Fibroblast of lung (primary cell): ENCODE data around the gene ZNF474. TPM values are rescaled to one million over a fixed set of nuclear protein-coding genes. Genes with fewer than 3 reads are reported as not detected.

Experiments used
- DNase-seq, 2 donors: peaks; one replicate each; pipeline versions ENCODE4 v3.0.0 to v3.0.0-alpha.2; 2010; ENCODE audit warnings: low read depth in 2 of 2
- H2AFZ ChIP-seq: 2 replicates; pipeline ENCODE4 v1.5.1; 2012; ENCODE audit warnings: low read length, control low read depth, inconsistent platforms
- H3K27ac ChIP-seq: 2 replicates; pipeline ENCODE4 v1.5.1; 2011; ENCODE audit warnings: low read length, control low read depth; ENCODE audit not compliant: insufficient read depth
- H3K27me3 ChIP-seq: 2 replicates; pipeline ENCODE4 v1.5.1; 2011; ENCODE audit warnings: mild to moderate bottlenecking, low read length; ENCODE audit not compliant: control insufficient read depth, insufficient read depth
- H3K36me3 ChIP-seq: 2 replicates; pipeline ENCODE4 v1.5.1; 2011; ENCODE audit warnings: low read length; ENCODE audit not compliant: control insufficient read depth, insufficient read depth
- H3K4me1 ChIP-seq: 2 replicates; pipeline ENCODE4 v1.5.1; 2011; ENCODE audit warnings: low read length; ENCODE audit not compliant: control insufficient read depth, insufficient read depth; ENCODE audit errors: extremely low read depth
- H3K4me2 ChIP-seq: 2 replicates; pipeline ENCODE4 v1.5.1; 2011; ENCODE audit warnings: low read length, control low read depth; ENCODE audit not compliant: insufficient read depth; ENCODE audit errors: extremely low read depth
- H3K4me3 ChIP-seq, 4 experiments: fragments of 200-600 bp in 1 of 4; sonication (generic) in 1 of 4; replicated peaks in 1 of 4; 2 replicates each; pipeline ENCODE4 v1.5.1; 2011 to 2016; ENCODE audit warnings: low read length in 4 of 4, low read depth in 3 of 4, mild to moderate bottlenecking in 3 of 4, control low read depth in 2 of 4, inconsistent platforms in 1 of 4, mixed read lengths in 1 of 4; ENCODE audit not compliant: insufficient read depth in 1 of 4; ENCODE audit errors: control extremely low read depth in 1 of 4
- H3K79me2 ChIP-seq: 2 replicates; pipeline ENCODE4 v1.5.1; 2012; ENCODE audit warnings: mild to moderate bottlenecking, low read length, inconsistent platforms; ENCODE audit not compliant: control insufficient read depth, insufficient read depth
- H3K9ac ChIP-seq: 2 replicates; pipeline ENCODE4 v1.5.1; 2011; ENCODE audit warnings: mild to moderate bottlenecking, low read length, control low read depth; ENCODE audit not compliant: insufficient read depth
- H3K9me3 ChIP-seq: 2 replicates; pipeline ENCODE4 v1.5.1; 2012; ENCODE audit warnings: low read depth, low read length; ENCODE audit not compliant: control insufficient read depth, insufficient read depth
- H4K20me1 ChIP-seq: 2 replicates; pipeline ENCODE4 v1.5.1; 2011; ENCODE audit warnings: low read length; ENCODE audit not compliant: control insufficient read depth, insufficient read depth; ENCODE audit errors: extremely low read depth
- EZH2 ChIP-seq: IDR thresholded peaks from 2 replicates; pipeline ENCODE4 v1.5.1; 2012; ENCODE audit warnings: low read length, control low read depth, mild to moderate bottlenecking; ENCODE audit errors: missing control alignments
- polyA plus RNA-seq, 2 donors: library from polyadenylated mRNA; depleted of rRNA in 1 of 2; stranded (reverse) in 1 of 2; unstranded in 1 of 2; fragments of >200 nt; gene quantifications; 2 replicates each; pipeline ENCODE4 v1.2.1, GENCODE V29; 2011 to 2012; ENCODE audit warnings: missing spikeins in 1 of 2
- total RNA-seq: library from RNA; depleted of rRNA; stranded (reverse); fragments of >200 nt; gene quantifications from 2 replicates; pipeline ENCODE4 v1.2.1, GENCODE V29; 2014
- TF ChIP-seq, protein P1 (sequence below), 2 donors: IDR thresholded peaks in 1 of 2; conservative IDR thresholded peaks in 1 of 2; 1 replicate in 1 of 2; 2 replicates in 1 of 2; pipeline ENCODE4 v1.5.1; 2011 to 2012; ENCODE audit warnings: low read length in 2 of 2, control low read depth in 1 of 2, inconsistent platforms in 1 of 2, low read depth in 1 of 2, mild to moderate bottlenecking in 1 of 2

The ZNF474 gene
- total and polyA plus RNA-seq, 2 donors (not counting 1 experiment from before 2014, with no cell fraction given) = 0.17 to 0.20 TPM

DNA sequence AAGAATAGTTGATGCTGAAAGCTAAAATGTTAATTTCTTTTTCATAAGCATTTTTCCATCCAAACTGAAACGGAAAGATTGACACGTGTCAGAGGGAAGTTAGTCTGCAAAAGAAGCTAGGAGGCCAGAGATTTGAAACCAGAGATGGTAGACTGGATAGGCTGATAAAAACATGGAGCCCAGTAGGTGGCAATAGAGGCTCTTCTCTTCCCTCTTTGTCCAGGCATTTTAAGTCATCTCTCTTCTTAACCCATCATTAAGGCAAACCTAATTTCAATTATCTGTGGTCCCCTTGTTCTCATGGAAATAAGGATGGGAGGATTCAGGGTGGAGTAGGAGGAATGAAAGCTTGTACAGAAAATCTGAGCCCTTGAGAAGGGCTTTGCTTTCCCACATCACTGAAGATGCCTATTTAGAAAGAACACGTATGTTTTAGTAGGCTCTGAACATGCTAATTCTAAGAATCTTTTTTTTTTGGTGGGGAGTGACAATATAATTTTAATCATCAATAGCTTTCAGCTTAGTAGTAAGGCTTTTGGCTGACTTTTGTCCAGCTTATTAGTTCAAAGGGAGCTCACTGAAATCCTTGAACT, 66.6 kb downstream of the ZNF474 start:
- Histone ChIP-seq H3K79me2 (no peaks in the 10 kb centered on the region), H3K27me3 (no peaks in the 10 kb centered on the region), H3K9ac (no peak overlapping the region), H3K27ac (no peak overlapping the region), H3K4me2 (no peak overlapping the region), H3K4me1 (no peaks in the 10 kb centered on the region), H4K20me1 (no peaks in the 10 kb centered on the region), H3K36me3 (no peaks in the 10 kb centered on the region), H3K4me3 (no peak overlapping the region), H2AFZ (no peak overlapping the region), H3K9me3 (no peaks in the 10 kb centered on the region)
- TF ChIP-seq EZH2 = no peak
- TF ChIP-seq, protein P1, sequence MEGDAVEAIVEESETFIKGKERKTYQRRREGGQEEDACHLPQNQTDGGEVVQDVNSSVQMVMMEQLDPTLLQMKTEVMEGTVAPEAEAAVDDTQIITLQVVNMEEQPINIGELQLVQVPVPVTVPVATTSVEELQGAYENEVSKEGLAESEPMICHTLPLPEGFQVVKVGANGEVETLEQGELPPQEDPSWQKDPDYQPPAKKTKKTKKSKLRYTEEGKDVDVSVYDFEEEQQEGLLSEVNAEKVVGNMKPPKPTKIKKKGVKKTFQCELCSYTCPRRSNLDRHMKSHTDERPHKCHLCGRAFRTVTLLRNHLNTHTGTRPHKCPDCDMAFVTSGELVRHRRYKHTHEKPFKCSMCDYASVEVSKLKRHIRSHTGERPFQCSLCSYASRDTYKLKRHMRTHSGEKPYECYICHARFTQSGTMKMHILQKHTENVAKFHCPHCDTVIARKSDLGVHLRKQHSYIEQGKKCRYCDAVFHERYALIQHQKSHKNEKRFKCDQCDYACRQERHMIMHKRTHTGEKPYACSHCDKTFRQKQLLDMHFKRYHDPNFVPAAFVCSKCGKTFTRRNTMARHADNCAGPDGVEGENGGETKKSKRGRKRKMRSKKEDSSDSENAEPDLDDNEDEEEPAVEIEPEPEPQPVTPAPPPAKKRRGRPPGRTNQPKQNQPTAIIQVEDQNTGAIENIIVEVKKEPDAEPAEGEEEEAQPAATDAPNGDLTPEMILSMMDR (conservative IDR thresholded peaks at IDR 0.05 in 1 of 2, IDR thresholded peaks at IDR 0.05 in 1 of 2; ENCODE audit: low read depth in 1 of 2, low read length in 2 of 2) = peak; percentile 83 to 87
- DNase-seq = peak; percentile 48 to 79

DNA sequence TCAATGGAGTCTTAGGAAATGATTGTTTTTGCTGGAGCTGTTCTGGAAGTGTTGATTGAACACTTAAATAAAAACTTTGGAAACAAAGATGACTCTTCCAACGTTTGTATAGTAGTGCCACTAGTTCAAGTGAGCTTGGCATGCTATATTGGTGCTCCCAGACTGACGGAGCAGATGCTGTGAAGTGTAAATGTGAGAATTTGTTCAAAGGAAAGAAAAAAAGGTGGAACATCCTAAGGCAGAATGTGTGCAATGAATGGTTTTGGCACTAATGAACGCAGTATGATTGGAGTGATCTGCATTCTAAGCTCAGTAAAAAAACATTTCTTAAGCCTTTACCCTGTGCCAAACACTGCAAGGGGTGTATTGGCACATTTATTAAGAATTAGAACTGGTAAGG, 69.8 kb downstream of the ZNF474 start:
- no peaks in the 10 kb centered on the region for H3K36me3 ChIP-seq
- no peak overlapping the region for H2AFZ ChIP-seq
- H3K27ac ChIP-seq = no peak overlapping the region
- H4K20me1 ChIP-seq = no peaks in the 10 kb centered on the region
- no peaks in the 10 kb centered on the region for H3K4me1 ChIP-seq
- peaks cover 2% of the 10 kb centered on the region for H3K27me3 ChIP-seq
- no peak for DNase-seq
- no peaks in the 10 kb centered on the region for H3K79me2 ChIP-seq
- no peaks in the 10 kb centered on the region for H3K9me3 ChIP-seq
- TF ChIP-seq EZH2 = no peak
- TF ChIP-seq, protein P1 (conservative IDR thresholded peaks at IDR 0.05 in 1 of 2, IDR thresholded peaks at IDR 0.05 in 1 of 2; ENCODE audit: low read depth in 1 of 2, low read length in 2 of 2) = no peak
- H3K4me3 ChIP-seq = no peak overlapping the region
- H3K4me2 ChIP-seq = no peak overlapping the region
- H3K9ac ChIP-seq = no peak overlapping the region

DNA sequence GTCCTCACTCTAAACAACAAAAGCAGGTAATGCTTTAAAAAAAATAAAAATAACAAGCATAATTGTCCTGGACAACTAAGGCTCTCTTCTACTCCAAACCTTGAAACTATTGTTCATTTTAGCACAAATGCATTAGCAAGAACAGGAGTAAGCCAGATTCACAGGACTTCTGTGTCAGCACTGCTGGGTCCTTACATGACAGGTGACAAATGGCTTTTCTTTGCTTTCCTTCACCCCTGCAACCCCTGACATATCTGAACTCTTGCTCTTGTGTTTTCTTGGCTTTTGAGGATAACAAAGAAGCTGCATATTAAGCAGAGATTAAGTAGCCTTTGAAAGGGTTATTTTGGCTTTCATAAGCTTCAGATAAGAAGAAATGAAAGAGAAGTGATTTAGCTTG, 71.1 kb downstream of the ZNF474 start:
- TF ChIP-seq, protein P1 (conservative IDR thresholded peaks at IDR 0.05 in 1 of 2, IDR thresholded peaks at IDR 0.05 in 1 of 2; ENCODE audit: low read depth in 1 of 2, low read length in 2 of 2) = no peak
- TF ChIP-seq EZH2 = no peak
- H3K36me3 ChIP-seq = no peaks in the 10 kb centered on the region

More for the DNA sequence above, 71.1 kb downstream of the ZNF474 start:
- no peak overlapping the region for H3K4me3 ChIP-seq
- DNase-seq = peak in 1 of 2 donors; percentile 16
- no peak overlapping the region for H3K27ac ChIP-seq
- H3K9ac ChIP-seq = no peak overlapping the region
- no peaks in the 10 kb centered on the region for H3K4me1 ChIP-seq
- H3K9me3 ChIP-seq = no peaks in the 10 kb centered on the region
- no peaks in the 10 kb centered on the region for H4K20me1 ChIP-seq
- H3K4me2 ChIP-seq = no peak overlapping the region
- no peak overlapping the region for H2AFZ ChIP-seq
- no peaks in the 10 kb centered on the region for H3K79me2 ChIP-seq
- H3K27me3 ChIP-seq = peaks cover 2% of the 10 kb centered on the region
